MM.1S (cell line): ENCODE data around the gene L3HYPDH.

ENCODE experiments used
- DNase-seq: peaks from one replicate; pipeline ENCODE4 v3.0.0-alpha.2; 2015
- H2AFZ ChIP-seq: fragments of 300-600 bp; sonication (generic); 2 replicates; pipeline ENCODE4 v1.6.0; 2016; ENCODE audit warnings: antibody characterized with exemption, low read length
- H3F3A ChIP-seq: fragments of 300-600 bp; sonication (generic); 2 replicates; pipeline ENCODE4 v1.6.1; 2016; ENCODE audit warnings: mild to moderate bottlenecking, antibody characterized with exemption, low read length, moderate library complexity, mixed read lengths; ENCODE audit not compliant: insufficient read depth
- H3K27ac ChIP-seq: fragments of 300-600 bp; sonication (generic); 2 replicates; pipeline ENCODE4 v1.5.1; 2016; ENCODE audit warnings: mild to moderate bottlenecking, low read length
- H3K27me3 ChIP-seq: fragments of 300-600 bp; sonication (generic); replicated peaks from 2 replicates; pipeline ENCODE4 v1.6.0; 2016; ENCODE audit warnings: low read length; ENCODE audit not compliant: insufficient read depth
- H3K36me3 ChIP-seq: fragments of 300-600 bp; sonication (generic); replicated peaks from 2 replicates; pipeline ENCODE4 v1.6.1; 2016; ENCODE audit warnings: mild to moderate bottlenecking, low read length, mixed read lengths; ENCODE audit not compliant: insufficient read depth
- H3K4me1 ChIP-seq: fragments of 300-600 bp; sonication (generic); 2 replicates; pipeline ENCODE4 v1.6.1; 2016; ENCODE audit warnings: low read length, mixed read lengths
- H3K4me2 ChIP-seq: fragments of 300-600 bp; sonication (generic); 2 replicates; pipeline ENCODE4 v1.6.0; 2016; ENCODE audit warnings: low read depth, low read length
- H3K4me3 ChIP-seq: fragments of 300-600 bp; sonication (generic); 2 replicates; pipeline ENCODE4 v1.5.1; 2016; ENCODE audit warnings: low read length, mixed read lengths
- H3K79me2 ChIP-seq: fragments of 300-600 bp; sonication (generic); 2 replicates; pipeline ENCODE4 v1.6.1; 2016; ENCODE audit warnings: mixed run types, low read length, mixed read lengths
- H3K9ac ChIP-seq: fragments of 300-600 bp; sonication (generic); 2 replicates; pipeline ENCODE4 v1.6.1; 2016; ENCODE audit warnings: low read length, mixed read lengths
- H3K9me2 ChIP-seq: fragments of 300-600 bp; sonication (generic); replicated peaks from 2 replicates; pipeline ENCODE4 v1.6.1; 2016; ENCODE audit warnings: mild to moderate bottlenecking, low read length, mixed read lengths; ENCODE audit not compliant: insufficient read depth
- H3K9me3 ChIP-seq: fragments of 300-600 bp; sonication (generic); replicated peaks from 2 replicates; pipeline ENCODE4 v1.6.1; 2016; ENCODE audit warnings: mild to moderate bottlenecking, low read length, mixed read lengths; ENCODE audit not compliant: insufficient read depth
- H4K20me1 ChIP-seq: fragments of 300-600 bp; sonication (generic); 2 replicates; pipeline ENCODE4 v1.6.1; 2016; ENCODE audit warnings: mild to moderate bottlenecking, low read length, moderate library complexity, mixed read lengths; ENCODE audit not compliant: insufficient read depth
- CTCF ChIP-seq: fragments of 300-600 bp; sonication (generic); IDR thresholded peaks from 2 replicates; pipeline ENCODE4 v1.5.1; 2016; ENCODE audit warnings: antibody characterized with exemption, low read length, mixed read lengths
- EZH2 ChIP-seq: fragments of 300-600 bp; sonication (generic); optimal IDR thresholded peaks from 2 replicates; pipeline ENCODE3; 2017; ENCODE audit warnings: low read depth, mild to moderate bottlenecking, antibody characterized with exemption, low read length, mixed read lengths
- EZH2phosphoT487 ChIP-seq: fragments of 300-600 bp; sonication (generic); IDR thresholded peaks from 2 replicates; pipeline ENCODE4 v1.6.1; 2018; ENCODE audit warnings: antibody characterized with exemption, low read length

Gene L3HYPDH

GRCh38 chr14:59510966-59511365 is 26.8 kb upstream of the L3HYPDH start:
- no peak overlapping the region for H3K9ac ChIP-seq
- H3K27ac ChIP-seq, result no peak overlapping the region
- no peaks in the 10 kb centered on the region for H3K9me3 ChIP-seq
- no peaks in the 10 kb centered on the region for H3K9me2 ChIP-seq
- H3K36me3 ChIP-seq, result no peaks in the 10 kb centered on the region
- no peak for TF ChIP-seq EZH2
- TF ChIP-seq EZH2phosphoT487, result no peak
- no peak for TF ChIP-seq CTCF
- no peaks in the 10 kb centered on the region for H3K79me2 ChIP-seq
- no peaks in the 10 kb centered on the region for H4K20me1 ChIP-seq
- H3K4me2 ChIP-seq, result no peak overlapping the region
- H2AFZ ChIP-seq, result no peak overlapping the region
- no peak for DNase-seq
- no peaks in the 10 kb centered on the region for H3K4me1 ChIP-seq
- H3F3A ChIP-seq, result no peaks in the 10 kb centered on the region
- no peaks in the 10 kb centered on the region for H3K27me3 ChIP-seq
- H3K4me3 ChIP-seq, result no peak overlapping the region

DNA sequence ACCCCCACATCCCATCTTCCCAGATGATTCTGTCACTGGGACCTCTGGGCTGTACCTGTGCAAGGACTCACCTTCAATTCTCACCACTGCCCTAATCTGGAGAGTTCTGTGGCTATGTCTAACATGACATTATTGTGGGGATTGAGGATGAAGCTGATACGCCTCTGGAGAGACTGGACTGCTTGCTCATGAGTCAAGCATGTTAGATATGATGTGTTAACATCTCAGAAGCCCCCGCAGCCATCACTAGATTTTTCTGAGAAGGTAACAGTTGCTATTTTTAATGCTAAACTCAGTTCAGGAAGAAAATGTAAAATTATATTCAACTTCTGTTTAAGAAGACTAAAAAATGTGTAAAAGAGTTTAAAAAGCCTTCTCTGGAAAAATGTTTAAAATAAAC is 25.8 kb upstream of the L3HYPDH start:
- Histone ChIP-seq H3K27ac (no peak overlapping the region), H4K20me1 (no peaks in the 10 kb centered on the region), H3K9ac (no peak overlapping the region), H3K27me3 (no peaks in the 10 kb centered on the region), H2AFZ (no peak overlapping the region), H3K36me3 (no peaks in the 10 kb centered on the region), H3K79me2 (no peaks in the 10 kb centered on the region), H3K9me2 (no peaks in the 10 kb centered on the region), H3F3A (no peaks in the 10 kb centered on the region), H3K4me2 (no peak overlapping the region), H3K9me3 (no peaks in the 10 kb centered on the region), H3K4me3 (no peak overlapping the region), H3K4me1 (no peaks in the 10 kb centered on the region)
- no peak for TF ChIP-seq EZH2
- DNase-seq, result no peak

GRCh38 chr14:59509101-59509500 is 24.9 kb upstream of the L3HYPDH start:
- Histone ChIP-seq H3K4me3 (no peak overlapping the region), H3K79me2 (no peaks in the 10 kb centered on the region), H4K20me1 (no peaks in the 10 kb centered on the region), H3K9me3 (no peaks in the 10 kb centered on the region), H3K4me2 (no peak overlapping the region), H3K9me2 (no peaks in the 10 kb centered on the region), H3K4me1 (no peaks in the 10 kb centered on the region), H3K9ac (no peak overlapping the region), H2AFZ (no peak overlapping the region), H3K27me3 (no peaks in the 10 kb centered on the region), H3F3A (no peaks in the 10 kb centered on the region), H3K27ac (no peak overlapping the region), H3K36me3 (no peaks in the 10 kb centered on the region)
- TF ChIP-seq EZH2 (no peak), EZH2phosphoT487 (no peak), CTCF (no peak)
- no peak for DNase-seq

DNA sequence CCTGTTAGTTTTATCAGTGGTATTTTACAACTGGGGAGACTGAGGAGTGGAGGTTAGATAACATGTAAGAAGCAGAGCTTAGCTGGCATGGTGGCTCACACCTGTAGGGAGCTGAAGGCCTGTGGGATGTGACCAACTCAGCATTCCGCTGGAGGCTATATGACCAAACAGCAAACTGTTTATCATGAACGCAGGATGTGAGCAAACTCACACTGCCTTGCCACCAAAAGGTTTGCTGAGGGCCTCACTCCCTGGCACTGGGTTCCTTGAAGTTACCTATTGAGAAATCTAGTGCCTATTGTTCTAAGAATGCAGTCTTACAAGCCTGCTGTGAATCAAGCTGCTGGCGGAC is 23.5 kb upstream of the L3HYPDH start:
- H3K9me3 ChIP-seq, result no peaks in the 10 kb centered on the region
- H3K4me3 ChIP-seq, result no peak overlapping the region
- H2AFZ ChIP-seq, result no peak overlapping the region
- H3K9me2 ChIP-seq, result no peaks in the 10 kb centered on the region
- H3K9ac ChIP-seq, result no peak overlapping the region
- no peaks in the 10 kb centered on the region for H3K27me3 ChIP-seq
- no peaks in the 10 kb centered on the region for H4K20me1 ChIP-seq
- no peak overlapping the region for H3K4me2 ChIP-seq
- TF ChIP-seq EZH2phosphoT487, result no peak
- TF ChIP-seq CTCF, result no peak
- TF ChIP-seq EZH2, result no peak
- H3K4me1 ChIP-seq, result no peaks in the 10 kb centered on the region
- H3K36me3 ChIP-seq, result no peaks in the 10 kb centered on the region
- no peak overlapping the region for H3K27ac ChIP-seq
- H3K79me2 ChIP-seq, result no peaks in the 10 kb centered on the region
- DNase-seq, result no peak
- no peaks in the 10 kb centered on the region for H3F3A ChIP-seq
